Activated CD4-positive, alpha-beta T cell treated with anti-CD3 and anti-CD28 coated beads, Interleukin-2, amount 50 U/mL, for 48 hours (primary cell): Measurements from ENCODE around the gene PCYT2.

Experiments used
- DNase-seq, 2 experiments: peaks; one replicate each; pipeline ENCODE4 v3.0.0-alpha.2; 2020

Gene PCYT2

DNA sequence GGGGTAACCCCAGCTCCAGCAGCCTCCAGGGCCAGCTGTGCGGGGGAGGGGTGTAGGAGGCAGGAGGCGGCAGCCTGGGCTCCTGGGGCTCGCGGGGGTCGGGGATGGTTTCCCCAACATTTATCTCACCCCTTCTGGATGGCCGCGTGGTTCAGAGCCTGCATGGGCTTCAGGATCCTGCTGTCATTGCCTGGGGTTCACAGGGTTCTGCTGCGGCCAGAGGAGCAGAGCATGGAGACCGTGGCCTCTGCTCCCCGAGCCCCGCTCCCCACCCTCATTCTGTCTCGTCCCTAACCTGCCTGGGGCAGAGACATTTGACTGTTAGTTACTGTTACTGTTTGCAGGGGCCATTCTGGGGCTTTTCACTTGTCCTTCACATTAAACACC is 31.0 kb upstream of the PCYT2 start:
- DNase-seq, result no peak

DNA sequence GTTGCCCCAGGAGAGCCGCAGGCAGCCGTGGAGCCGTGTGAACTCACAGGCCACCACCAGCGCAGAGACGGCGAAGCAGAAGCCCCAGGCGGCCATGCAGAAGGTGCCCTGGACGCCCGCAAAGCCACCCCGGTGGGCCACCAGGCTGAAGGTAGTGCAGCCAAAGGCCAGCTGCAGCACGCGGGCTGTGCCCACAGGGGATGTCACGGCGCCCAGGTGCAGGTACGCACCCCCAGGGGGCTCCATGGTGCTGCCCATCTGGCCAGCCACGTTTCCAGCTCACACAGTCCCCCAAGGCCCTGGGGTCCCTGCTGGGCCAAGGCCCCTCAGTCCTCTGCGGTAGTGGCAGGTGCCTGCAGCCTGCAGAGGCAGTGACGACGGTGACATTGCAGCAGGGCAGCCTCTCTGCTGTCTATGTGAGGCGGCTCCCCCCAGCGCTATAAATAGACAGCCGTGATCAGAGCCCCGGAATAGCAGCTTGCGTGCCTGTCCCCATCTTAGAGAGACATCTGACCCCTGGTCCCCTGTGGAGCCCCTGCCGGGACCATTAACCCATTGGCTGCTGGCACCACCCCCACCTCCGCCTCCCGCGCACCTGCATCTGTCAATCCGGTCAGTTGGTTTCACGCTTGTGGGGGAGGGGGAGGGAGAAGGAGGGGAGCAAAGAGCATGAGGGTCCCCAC is 30.4 kb upstream of the PCYT2 start:
- no peak for DNase-seq

DNA sequence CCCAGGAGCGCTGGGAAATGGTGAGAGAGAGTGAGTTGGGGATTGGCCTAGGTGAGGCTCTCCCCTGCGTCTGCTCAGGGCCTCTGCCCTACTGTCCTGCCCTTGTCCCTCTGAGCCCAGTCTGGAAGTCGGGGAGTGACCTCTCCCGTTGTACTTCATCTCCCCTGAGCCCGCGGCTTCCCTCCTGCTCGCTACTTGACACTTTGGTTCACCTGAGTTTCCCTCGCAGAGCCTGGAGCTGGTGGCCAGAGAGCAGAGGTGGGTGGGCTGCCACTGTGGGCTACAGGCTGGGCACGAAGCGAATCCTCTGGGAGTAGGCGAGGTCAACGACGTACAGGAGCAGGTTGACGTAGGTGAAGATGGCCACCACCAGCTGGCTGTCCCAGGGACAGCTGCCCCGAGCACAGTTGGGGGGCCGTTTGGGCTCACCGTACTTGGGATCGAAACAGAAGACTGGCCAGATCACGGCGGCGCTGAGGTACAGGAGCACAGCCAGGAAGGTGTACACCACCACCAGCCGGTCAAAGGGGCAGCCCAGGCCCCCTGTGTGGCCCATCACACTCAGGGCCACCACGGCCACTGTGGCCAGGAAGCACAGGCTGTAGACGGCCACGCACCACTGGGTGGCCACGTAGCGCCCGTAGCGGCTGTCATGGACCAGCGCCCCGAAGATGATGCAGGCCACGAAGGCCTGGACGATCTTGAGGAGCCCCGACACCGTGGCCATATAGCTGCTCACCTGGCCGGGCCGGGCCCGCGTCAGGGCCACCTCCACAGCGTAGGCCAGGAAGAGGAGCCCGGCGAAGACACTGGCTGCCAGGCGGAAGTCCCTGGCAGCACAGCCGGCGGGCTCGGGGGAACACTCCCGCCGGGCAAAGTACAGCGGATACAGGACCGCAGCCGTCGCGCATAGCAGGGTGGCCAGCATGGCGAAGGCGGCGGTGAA is 29.6 kb upstream of the PCYT2 start:
- no peak for DNase-seq

GRCh38 chr17:81939881-81940385 is 28.7 kb upstream of the PCYT2 start:
- no peak for DNase-seq

GRCh38 chr17:81939218-81939617 is 28.0 kb upstream of the PCYT2 start:
- no peak for DNase-seq

DNA sequence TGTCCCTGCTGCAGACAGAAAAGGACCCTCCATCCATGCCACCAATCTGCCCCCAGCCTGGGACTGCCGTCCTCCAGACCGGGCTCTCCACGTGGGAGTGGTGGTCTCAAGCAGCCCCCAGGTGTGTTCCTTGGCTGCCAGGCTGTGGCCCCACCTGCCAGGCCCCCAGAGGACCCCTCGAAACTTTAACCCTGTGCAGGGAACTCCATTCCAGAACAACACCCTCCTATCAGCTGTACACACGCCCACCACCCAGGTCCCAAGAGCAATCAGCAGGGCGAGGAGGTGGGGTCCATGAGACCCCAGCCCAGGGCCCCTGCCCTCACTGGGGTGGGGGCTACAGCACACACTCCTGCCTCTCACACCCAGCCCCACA is 24.5 kb upstream of the PCYT2 start:
- DNase-seq, result no peak

DNA sequence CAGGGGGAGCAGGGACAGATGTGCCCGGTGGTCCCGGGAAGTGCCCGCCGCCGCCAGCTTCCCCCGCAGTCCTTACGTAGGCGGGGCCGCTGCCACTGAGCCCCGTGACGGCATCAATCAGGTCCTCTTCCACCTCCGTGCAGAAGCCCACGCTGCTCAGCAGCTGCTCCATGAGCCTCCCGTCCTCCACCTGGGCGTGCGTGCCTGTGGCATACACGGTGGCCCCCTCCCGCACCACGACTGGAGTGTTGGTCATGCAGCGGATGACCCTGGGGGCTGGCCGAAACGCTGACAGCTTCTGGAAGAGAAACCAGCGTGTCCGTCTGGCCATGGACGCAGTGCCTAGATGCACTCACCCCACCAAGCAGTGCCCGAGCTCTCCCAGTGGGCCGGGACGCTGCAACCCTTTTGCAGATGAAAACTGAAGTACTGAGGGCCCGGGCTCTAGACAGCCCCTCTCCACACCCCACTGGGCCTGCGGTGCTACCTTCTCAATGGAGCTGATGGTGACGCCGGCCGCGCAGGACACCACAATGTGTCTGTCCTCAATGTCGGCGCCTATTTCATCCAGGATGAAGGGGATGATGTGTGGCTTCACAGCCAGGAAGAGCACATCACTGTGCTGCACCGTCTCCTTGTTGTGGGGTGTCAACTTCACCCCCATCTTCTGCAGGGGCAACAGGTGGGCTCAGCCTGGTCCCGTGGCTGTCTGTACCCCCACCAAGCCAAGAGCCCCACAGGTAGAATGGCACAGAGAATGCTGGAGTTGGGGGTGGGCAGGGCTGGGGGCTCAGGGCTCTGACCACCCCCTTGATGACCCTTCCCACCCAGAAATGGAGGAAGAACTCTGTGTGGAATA is 23.9 kb upstream of the PCYT2 start:
- no peak for DNase-seq

DNA sequence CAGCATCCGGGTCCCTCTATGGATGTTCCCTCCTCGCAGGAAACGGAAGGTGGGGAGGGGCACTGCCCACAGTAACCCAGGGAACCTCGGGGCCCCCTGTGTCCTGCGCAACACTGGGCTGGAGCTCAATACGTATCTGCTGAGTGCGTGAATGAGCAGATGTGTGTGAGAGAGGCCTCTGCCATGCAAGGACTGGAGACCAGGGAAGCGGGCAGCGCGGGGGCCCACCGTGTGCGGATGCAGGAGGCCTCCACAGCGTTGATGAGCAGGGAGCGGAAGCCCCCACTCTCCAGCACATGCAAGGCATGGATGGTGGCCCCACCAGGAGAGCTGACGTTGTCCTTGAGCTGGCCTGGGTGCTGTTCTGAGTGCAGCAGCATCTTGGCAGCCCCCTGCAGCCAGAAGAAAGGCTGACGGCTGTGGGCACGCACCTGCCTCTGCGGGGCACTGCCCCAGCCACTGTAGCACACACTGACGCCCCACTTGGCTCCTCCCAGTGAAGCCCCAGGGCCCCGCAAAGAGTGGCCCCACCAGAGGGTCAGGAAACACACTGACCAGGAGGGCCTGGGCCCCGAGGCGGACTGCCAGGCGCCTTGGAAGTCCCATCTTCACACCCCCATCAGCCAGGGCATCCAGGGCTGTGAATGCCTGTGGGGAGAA is 23.0 kb upstream of the PCYT2 start:
- no peak for DNase-seq

GRCh38 chr17:81933178-81933699 is 22.0 kb upstream of the PCYT2 start:
- no peak for DNase-seq

DNA sequence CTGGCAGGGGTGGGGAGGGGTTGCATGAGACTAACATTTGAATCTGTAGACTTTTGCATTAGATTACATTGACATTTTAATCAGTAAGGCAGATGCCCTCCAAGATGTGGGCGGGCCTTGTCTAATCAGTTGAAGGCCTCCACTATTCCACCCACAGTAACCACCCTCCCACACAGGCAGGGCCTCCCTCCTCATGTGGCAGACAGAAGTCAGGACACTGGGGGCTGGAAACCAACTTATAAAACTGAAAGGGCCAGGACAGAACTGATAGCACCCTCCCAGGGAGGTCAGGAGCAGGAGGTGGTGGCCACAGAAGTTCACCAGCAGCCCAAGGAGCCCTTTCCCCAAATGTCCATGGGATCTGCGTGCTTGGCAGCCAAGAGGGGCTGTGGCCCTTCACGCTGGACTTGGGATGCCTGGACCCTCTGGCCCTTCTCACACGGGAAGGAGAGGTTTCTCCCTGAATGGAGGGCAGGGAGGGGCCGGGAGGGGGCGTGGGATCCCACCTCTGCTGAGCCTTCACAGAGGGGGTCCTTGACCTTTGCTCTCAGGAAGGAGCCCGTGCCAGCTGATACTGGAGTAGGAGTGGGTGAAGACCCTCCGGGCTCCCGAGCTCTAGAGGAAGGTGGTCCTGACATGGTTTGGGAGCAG is 21.3 kb upstream of the PCYT2 start:
- no peak for DNase-seq

DNA sequence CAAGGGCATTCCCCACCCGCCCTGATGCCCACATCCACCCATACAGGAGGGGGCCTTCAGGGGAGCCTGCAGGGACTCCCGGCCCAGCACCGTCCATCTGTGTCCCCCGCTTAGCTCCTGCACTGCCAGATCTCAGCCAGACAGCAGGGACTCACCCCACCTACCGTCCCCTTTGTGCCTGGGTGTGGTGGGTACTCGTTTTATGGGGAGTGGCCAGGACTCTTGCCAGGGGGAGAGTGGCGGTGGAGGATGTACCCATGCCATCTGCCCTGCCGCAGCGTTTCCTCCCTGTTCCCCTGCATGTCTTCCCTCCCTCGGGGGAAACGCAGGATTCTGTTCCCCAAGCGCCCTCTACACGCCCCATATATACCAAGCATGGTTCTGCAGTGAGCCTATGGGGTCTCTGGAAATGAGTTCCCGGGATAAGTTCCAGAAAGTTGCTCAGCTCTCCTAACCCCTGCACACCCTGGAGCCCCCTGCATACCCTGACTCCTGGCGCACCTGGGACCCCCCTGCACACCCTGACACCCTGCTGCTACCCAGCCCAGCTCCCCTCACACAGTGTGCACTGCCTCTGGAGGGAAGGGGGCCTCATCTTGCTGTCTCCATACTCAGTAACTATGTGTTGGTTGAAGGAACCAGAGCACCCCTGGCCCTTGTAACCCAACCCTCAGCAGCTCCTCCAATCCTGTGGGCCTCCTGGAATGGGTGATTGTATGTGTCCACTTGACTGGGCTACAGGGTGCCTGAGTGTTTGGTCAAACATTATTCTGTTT is 20.5 kb upstream of the PCYT2 start:
- DNase-seq, result no peak

- no peak for DNase-seq
Measured at GRCh38 chr17:81931189-81931556, 20.0 kb upstream of the PCYT2 start.

DNA sequence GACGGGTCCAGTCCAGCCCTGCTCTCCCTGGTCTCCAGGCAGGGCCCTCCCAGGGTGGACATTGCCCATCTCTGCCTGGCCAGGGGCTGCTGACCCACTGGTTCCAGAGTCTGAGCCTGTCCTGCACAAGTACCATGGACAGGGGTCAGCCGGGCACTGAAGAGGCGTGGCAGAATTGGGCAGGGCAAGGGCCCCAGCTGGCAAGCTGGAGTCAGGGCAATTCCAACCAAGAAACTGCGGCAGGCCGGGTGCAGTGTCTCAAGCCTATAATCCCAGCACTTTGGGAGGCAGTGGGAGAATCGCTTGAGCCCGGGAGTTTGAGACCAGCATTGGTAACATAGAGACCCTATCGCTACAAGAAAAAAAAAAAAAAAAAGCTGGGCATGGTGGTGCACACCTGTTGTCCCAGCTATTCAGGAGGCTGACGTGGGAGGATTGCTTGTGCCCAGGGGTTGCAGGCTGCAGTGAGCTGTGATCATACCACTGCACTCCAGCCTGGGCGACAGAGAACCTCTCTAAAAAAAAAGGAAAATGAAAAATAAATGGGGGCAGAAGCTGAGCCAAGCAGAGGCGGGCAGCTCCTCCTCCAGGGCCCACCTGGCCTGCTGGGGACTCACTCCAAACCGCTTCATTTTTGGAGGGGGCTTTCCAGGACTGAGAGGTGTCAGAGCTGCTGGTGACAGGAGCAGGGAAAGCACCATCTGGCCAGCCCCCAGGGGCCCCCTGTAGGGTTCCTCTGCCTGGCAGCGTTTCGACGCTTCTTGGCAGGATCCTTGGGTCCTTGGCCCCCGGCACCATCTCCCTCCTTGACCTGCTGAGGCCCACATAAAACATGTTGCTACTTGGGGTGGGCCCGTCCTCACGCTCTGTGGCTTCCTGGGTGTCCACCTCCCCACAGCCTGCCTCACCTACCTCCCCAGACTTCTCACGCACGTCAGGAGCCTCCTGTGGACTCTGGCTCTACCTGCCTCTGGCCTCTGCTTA is 19.2 kb upstream of the PCYT2 start:
- no peak for DNase-seq

DNA sequence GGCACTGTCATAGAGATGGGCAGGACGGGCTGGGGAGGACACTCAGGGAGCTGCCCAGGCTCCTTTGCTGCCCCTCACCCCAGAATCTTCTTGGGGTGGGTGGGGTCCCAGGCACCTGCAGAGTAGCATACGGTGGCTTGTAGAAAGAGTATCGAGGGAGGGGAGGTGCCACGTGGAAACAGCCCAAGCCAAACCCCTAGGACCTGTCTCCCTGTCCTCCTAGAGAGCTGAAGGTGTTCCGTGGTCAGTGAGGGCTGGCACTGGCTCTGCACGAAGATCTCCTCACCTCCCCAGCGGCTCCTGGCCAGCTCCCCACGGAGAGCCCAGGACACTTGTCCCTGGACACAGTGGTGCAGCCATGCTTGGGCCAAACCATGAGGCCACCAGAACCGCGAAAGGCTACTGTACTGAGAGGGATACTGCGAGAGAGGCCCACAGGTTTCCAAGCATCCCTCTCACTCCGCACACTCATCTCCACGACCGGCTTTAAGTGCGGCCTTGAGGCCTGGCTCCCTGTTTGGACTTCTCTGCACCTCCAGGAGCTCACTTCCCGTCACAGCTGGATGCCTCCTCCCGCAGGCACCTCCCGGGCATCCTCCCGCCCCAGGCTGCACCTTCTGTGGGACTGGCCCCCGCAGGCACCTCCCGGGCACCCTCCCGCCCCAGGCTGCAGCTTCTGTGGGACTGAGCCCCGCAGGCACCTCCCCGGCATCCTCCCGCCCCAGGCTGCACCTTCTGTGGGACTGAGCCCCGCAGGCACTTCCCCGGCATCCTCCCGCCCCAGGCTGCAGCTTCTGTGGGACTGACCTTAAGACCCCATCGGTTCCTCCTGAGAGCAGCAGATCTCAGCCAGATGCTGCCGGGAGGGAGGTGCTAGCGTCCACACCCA is 18.3 kb upstream of the PCYT2 start:
- no peak for DNase-seq

DNA sequence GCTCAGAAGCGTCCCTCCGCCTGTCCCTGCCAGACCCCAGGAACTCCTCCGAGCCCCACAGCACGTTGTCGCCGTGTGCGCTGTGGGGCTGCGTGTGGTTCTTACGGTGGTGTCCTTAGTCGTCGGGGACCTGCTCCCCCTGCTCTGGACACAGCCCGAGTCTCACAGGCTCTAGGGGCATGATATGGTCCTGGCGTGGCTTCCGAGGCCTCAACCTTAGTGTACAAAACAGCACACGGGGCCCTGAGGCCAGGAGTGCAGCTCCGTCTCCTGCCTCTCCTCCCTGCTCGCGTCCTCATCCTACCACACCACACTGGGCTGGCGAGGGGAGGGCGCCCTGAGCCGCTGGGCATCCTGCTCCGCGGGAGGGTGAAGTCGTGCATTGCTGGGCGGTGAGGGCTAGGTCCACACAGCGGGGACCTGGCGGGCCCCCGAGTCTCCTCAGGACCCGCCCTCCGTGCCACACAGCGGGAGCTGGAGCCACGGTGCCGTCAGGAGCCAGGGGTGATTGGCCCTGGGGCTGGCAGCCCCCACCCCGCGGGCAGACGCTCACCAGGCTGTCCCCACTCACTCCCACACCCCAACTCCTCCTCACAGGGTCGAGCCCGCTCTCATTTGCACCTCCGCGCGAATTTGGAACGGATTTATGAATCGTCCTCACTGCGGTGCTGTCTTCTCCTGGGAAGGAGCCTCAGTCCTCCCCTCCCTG is 17.5 kb upstream of the PCYT2 start:
- no peak for DNase-seq

DNA sequence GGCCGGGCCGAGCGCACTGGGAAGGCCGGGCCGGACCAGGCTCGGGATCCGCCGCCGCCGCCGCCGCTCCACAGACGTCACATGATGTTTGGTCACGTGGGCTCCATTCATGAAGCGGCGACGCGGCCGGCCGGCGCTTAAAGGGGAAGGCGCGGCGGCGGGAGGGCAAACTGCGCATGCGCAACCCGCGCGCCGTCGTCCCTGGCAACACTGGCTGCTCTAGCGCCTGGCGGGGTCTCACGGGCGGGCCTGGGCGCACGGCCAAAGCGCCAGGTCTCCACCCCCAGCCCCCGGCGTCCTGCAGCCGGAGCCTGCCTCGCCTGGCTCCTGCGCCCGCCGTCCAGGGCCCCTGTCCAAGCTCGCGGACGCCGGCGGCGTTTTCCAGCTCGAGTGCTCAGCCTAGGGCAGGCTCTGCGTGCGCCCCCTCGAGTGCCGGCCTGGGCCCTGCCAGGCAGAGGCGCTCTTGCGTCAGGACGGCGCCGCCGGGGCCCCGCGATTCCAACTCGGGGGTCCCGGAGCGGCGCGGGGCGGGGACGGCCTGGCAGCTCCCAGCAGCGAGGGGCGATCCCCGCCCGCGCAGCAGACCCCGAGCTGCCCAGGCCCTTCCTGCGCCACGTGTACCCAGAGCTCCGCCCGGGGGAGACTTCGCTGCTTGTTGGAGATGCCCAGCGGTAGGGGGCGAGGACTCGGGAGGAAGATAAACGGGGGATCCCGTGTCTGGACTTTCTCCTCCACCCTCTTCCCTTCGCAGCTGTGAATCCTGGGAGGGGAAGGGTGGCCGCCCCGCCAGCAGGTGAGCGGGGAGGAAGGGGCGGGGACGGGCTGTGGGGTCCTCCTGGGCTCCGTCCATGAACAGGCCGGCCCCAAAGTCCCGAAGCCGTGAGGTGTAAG is 16.7 kb upstream of the PCYT2 start, which contains the start of gene MAFG:
MAFG (minus strand) TSS at position 83 of the 891 bp plus-strand sequence. CDS start 4,550 bp downstream, outside the sequence.
- DNase-seq, result peak; percentile 88 to 89

- DNase-seq, result no peak
Measured at GRCh38 chr17:81927152-81927652, 16.0 kb upstream of the PCYT2 start.
